ENCODE measurements around the gene PKNOX2. TPM values are rescaled to one million over a fixed set of nuclear protein-coding genes. Genes with fewer than 3 reads are reported as not detected.

Gene PKNOX2
- total RNA-seq, 2 donors from 2014 or later = 5.5 to 6.9 TPM

GRCh38 chr11:125264100-125265022, 99.8 kb downstream of the PKNOX2 start:
- Histone ChIP-seq H3K27me3 (no peaks in the 10 kb centered on the region), H3K9me3 (no peaks in the 10 kb centered on the region), H3K4me1 (peaks cover 0 to 35% of the 10 kb centered on the region in 2 donors), H3K27ac (peak overlapping the region; percentile 38 to 46), H3K4me3 (no peak overlapping the region), H3K36me3 (no peaks in the 10 kb centered on the region)
- DNase-seq (ENCODE audit: low spot score) = no peak
- TF ChIP-seq CTCF (IDR thresholded peaks at IDR 0.05) = no peak

GRCh38 chr11:125267548-125267947, 103.0 kb downstream of the PKNOX2 start:
- no peaks in the 10 kb centered on the region for H3K36me3 ChIP-seq
- H3K27ac ChIP-seq = no peak overlapping the region
- no peaks in the 10 kb centered on the region for H3K9me3 ChIP-seq
- peaks cover 0 to 19% of the 10 kb centered on the region in 2 donors for H3K4me1 ChIP-seq
- H3K4me3 ChIP-seq = no peak overlapping the region
- H3K27me3 ChIP-seq = no peaks in the 10 kb centered on the region
- no peak for TF ChIP-seq CTCF (IDR thresholded peaks at IDR 0.05)
- DNase-seq (ENCODE audit: low spot score) = no peak

- TF ChIP-seq CTCF (IDR thresholded peaks at IDR 0.05) = no peak
- DNase-seq (ENCODE audit: low spot score) = no peak
- Histone ChIP-seq H3K9me3 (no peaks in the 10 kb centered on the region), H3K4me1 (peaks cover 0 to 9% of the 10 kb centered on the region in 2 donors), H3K36me3 (no peaks in the 10 kb centered on the region), H3K27me3 (no peaks in the 10 kb centered on the region), H3K4me3 (no peak overlapping the region), H3K27ac (no peak overlapping the region)
Observed at GRCh38 chr11:125268611-125269010, 104.1 kb downstream of the PKNOX2 start.

GRCh38 chr11:125270106-125270505, 105.6 kb downstream of the PKNOX2 start:
- H3K36me3 ChIP-seq = no peaks in the 10 kb centered on the region
- no peak for TF ChIP-seq CTCF (IDR thresholded peaks at IDR 0.05)

GRCh38 chr11:125270711-125271110, 106.2 kb downstream of the PKNOX2 start:
- no peaks in the 10 kb centered on the region for H3K9me3 ChIP-seq
- no peaks in the 10 kb centered on the region for H3K36me3 ChIP-seq
- peaks cover 0 to 8% of the 10 kb centered on the region in 2 donors for H3K4me1 ChIP-seq
- no peak for DNase-seq (ENCODE audit: low spot score)
- no peak for TF ChIP-seq CTCF (IDR thresholded peaks at IDR 0.05)
- H3K4me3 ChIP-seq = no peak overlapping the region
- H3K27me3 ChIP-seq = no peaks in the 10 kb centered on the region
- peak overlapping the region in 1 of 2 donors; percentile 9 for H3K27ac ChIP-seq

More at GRCh38 chr11:125270106-125270505, 105.6 kb downstream of the PKNOX2 start:
- Histone ChIP-seq H3K9me3 (no peaks in the 10 kb centered on the region), H3K27me3 (no peaks in the 10 kb centered on the region), H3K4me1 (peaks cover 0 to 4% of the 10 kb centered on the region in 2 donors), H3K27ac (no peak overlapping the region), H3K4me3 (no peak overlapping the region)
- no peak for DNase-seq (ENCODE audit: low spot score)

Measured in right atrium auricular region (tissue), 2 donors.